ENCODE data around the gene AFAP1L2.

DNA sequence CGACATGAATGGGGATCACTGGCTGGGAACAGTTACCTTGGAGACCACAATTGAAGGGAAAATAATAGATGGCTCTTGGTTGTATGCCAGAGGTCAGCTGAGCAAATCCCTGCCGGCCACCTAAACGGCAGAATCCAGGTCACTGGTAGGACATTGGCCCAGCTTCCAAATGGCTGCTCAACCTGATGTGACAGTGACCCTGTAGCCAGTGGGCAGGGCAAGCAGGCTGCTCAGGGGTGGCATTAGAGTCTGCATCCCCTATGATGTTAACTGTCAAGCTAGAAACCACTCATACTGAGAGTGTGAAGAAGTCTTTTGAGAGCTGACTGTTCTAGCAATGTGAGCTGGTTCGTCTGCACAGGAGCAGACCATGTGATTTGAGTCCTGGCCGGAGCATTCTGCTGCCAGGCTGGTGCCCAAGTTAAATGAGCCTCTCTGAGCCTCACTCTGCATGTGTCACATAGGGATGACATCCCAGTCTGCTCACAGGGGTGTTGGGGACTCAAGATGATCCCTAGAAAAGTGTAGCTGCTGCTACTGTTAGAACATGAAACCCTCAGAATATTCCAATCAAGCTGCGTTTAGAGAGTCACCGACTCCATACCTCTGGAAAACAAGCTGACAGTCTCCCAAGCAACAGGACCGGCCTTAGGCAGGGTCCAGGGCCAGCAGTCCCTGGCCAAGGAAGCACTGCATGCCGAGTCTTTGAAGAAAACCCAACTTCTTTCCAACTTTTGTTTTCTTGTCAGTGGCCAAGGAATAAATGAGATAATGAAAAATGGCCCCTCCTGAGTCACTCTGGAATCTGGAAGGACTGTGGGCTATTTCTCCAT lies 95.6 kb downstream of the AFAP1L2 start:
- TF ChIP-seq CTCF (IDR thresholded peaks at IDR 0.05) = no peak
- no peak for TF ChIP-seq POLR2A (IDR thresholded peaks at IDR 0.05)

Data from body of pancreas (tissue), 4 donors.